GM19455 (cell line): ENCODE measurements around the gene LONP1.
A peak's percentile ranks its signal among the peaks of the same experiment; 100 is the strongest.
"Not testable (repeated sequence)": the region's sequence is repeated elsewhere in the genome, so short reads cannot be mapped to it uniquely, and the experiment has no call there.

Experiments
- ATAC-seq: cut with Tn5 transposase; IDR thresholded peaks from one replicate; pipeline ENCODE4 v1.9.1; 2021; ENCODE audit not compliant: unreplicated experiment

The LONP1 gene

DNA sequence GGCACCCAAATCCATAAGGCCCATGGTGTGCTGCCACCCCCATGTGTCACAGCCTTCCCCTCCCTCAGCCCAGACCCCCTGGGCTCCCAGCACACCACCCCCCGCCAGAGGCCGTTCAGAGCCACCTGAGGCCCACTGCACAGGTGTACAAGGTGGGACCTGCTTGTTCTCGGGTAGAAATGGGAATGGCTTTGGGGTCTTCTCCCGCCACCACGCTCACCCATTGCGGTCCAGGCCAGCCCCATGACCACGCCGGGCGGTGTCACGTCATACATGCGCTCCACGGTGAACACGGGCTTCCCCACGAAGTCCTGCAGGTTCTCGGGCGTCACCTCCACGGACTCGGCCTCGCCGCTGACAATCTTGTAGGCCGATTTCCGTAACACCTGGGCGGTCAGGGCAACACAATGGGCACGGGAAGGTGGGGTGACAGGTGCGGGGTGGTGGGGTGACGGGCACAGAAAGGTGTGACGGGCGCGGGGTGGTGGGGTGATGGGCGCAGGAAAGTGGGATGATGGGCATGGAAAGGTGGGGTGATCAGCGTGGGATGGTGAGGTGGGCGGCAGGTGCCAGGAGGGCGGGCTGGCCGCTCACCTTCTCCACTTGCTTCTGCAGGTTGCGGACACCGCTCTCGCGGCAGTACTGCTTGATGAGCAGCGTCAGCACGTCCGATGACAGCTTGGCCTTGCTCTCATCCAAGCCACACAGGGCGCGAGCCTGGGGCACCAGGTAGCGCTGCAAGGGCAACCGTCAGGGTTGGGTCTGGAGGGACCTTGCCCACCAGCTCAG, 25.6 kb downstream of the LONP1 start:
- no peak for ATAC-seq

GRCh38 chr19:5693195-5694166, 26.5 kb downstream of the LONP1 start:
- no peak for ATAC-seq

- ATAC-seq: no peak
Measured at GRCh38 chr19:5692723-5693194, 27.2 kb downstream of the LONP1 start.

DNA sequence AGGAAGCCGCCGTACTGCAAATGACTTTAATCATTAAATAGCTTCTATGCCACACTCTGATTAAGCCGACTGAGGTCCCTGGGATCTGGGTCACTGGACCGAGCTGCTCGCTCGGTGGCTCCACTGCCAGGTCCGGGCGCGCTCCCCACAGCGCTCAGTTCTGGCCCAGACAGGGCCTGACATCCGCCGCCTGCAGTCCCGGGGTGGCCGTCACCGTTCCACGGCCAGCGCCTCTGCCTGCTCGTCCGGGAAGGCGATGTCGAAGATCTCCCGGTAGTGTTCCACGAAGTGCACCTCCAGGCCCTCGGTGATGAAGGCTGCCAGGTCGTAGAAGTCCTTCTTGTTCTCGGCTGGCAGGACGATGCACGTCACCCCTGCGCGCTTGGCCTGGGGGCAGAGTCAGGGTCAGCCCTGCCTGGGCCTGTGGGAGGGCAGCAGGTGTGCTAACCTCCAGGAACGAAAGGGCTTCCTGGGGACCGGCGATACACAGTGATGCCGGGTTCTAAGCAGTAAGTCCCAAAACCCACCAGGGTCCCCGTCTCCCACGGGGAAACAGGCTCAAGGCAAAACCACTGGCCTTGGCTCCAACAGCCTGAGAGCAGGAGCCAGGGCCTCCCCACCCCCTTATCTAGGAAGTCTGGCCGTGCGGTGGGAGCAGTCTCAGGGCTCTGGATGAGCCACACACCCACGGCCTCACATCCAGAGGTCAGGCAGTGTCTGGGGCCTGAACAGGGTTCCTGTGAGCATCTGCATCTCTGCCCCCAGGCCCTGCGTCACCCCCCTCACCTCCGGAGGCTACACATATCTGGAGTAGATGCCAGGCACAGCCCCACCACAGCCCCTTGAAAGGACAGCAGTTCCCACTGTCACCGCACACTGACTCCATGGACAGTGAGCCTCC, 27.9 kb downstream of the LONP1 start:
- ATAC-seq: no peak

DNA sequence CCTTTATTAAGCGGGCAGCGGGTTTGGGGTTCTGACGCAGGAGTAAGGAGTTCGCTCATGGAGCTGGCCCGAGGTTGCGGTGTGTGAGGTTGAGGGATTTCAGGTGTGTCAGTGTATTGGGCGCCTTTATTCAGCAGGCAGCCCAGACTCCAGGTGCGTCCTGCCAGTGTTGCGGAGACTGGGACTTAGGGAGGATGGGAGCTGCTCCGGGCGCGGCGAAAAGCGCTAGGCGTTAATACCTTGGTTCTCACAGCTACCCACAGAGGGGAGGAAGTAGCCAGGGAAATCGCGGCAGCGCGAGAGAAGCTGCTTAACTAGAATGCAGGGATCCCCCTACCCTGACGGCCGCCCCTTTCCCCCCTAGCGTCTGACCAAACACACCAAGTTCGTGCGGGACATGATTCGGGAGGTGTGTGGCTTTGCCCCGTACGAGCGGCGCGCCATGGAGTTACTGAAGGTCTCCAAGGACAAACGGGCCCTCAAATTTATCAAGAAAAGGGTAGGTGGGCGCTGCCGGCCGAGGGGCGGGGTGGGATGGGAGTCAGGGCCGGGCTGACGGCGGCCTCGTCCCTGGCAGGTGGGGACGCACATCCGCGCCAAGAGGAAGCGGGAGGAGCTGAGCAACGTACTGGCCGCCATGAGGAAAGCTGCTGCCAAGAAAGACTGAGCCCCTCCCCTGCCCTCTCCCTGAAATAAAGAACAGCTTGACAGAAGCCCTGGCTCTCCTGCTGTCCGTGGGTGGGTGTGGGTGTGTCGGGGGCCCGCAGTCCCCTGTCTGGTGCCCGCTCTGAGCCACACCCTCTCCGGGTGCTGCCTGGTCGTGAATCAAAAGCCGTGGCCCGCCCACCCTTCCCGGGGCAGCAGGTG, 28.8 kb downstream of the LONP1 start:
- no peak for ATAC-seq

DNA sequence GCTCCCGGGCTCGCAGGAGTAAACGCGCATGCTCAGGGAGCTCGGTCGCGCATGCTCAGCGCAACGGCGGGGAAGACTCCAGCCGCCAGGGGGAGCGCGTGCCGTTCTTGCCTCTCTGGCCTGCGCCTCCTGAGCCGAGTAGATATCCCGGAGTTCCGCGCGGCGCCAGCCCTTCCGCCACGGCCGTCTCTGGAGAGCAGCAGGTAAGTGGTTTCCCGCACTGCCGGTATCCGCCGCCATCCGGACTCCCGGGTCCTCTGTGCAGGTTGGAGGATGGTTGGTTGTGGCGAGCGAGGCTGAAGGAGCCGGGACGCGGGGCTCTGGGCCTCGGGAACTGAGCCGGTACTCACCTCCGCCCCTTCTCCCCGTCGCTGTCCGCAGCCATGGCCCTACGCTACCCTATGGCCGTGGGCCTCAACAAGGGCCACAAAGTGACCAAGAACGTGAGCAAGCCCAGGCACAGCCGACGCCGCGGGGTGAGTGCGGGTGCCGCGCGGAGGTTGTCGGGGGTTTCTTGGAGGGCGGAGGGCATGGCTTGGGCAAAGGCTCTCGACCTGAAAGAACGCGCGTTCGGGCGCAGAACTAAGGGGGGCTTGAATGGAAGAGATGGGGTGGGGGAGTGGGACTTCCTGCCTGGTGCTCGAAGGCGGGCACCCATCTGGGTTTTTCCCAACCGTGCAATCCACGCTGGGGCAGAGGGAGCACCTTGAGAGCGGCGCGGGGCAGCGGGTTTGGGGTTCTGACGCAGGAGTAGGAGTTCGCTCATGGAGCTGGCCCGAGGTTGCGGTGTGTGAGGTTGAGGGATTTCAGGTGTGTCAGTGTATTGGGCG, 29.6 kb downstream of the LONP1 start, which contains the start of gene RPL36:
Gene RPL36 (plus strand): TSS at position 171 of the 830 bp plus-strand sequence. CDS start 213 bp downstream, at position 384.
- ATAC-seq: no peak

DNA sequence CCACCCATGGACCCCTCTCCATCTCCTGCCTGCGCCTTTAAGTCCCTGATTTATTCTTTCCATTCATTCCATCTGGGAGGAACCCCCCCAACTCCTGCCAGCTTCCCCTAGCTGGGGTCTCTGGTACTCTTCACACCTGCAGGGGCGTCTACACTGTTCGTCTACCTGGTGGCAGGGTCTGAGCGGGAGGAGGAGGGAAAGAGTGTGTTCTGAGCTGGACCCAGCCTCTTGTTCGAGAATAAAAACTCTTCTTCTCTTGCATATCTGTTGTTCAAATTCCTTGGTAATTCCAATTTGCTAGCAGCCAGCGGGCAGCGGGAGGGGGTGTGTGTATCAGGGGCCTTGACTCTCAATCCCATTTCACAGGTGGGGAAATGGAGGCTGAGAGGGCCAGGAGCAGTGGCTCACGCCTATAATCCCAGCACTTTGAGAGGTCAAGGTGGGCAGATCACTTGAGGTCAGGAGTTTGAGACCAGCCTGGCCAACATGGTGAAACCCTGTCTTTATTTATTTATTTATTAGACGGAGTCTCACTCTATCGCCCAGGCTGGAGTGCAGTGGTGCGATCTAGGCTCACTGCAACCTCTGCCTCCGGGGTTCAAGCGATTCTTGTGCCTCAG, 31.6 kb downstream of the LONP1 start:
- not testable (repeated sequence) for ATAC-seq

GRCh38 chr19:5687360-5688198, 32.4 kb downstream of the LONP1 start:
- ATAC-seq: no peak

DNA sequence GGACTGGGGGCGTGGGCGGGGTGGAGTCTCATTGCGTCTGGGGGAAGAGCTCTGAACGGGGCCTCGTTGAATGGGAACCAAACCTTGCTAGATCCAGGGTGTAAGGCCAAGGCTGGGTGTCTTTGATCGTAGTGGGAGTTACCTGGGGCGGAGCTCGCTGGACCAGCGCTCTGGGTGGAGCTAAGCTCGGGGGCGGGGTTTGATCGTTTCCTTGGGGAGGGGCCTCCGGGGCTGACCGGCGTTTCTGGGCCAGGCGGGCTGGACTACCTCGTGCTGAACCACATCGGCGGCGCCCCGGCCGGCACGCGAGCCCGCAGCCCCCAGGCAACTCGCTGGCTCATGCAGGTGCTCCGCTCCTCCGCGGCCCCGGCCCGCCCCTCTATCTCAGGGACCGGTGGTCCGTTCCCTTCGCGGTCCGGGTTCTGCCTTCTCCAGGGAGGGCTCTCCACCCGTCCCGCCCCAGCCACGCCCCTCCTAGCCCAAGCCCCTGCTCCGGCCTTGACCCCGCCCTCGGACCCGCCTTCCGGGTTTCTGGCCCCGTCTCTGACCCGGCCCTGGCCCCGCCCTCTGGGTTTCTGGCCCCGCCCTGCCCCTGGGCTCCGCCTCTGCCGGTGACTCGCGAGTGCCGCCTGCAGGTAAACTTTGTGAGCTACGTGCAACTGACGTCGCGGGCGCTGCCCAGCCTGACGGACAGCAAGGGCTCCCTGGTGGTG, 33.1 kb downstream of the LONP1 start:
- peak; percentile 44 for ATAC-seq

- no peak for ATAC-seq
Measured at GRCh38 chr19:5686326-5686646, 33.7 kb downstream of the LONP1 start.

GRCh38 chr19:5684694-5685430, 35.1 kb downstream of the LONP1 start:
- no peak for ATAC-seq

GRCh38 chr19:5683177-5683886, 36.6 kb downstream of the LONP1 start:
- ATAC-seq: no peak

DNA sequence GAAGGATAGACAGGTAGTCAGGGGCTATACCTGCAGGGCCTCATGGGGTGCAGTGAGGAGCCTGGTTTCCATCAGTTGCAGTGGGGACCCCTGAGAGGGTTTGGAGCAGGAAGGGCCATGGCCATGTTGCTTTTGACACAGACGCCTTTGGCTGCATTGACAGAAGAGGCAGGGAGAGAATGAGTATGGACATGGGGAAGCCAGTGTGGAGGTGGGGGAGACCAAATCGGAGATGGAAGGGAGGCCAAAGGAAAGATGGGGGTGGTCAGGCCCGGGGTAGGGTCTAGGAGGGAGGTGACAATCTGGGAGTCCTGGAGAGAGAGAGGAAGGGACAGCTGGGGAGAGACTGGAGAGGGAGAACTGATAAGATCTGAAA, 37.9 kb downstream of the LONP1 start:
- no peak for ATAC-seq

DNA sequence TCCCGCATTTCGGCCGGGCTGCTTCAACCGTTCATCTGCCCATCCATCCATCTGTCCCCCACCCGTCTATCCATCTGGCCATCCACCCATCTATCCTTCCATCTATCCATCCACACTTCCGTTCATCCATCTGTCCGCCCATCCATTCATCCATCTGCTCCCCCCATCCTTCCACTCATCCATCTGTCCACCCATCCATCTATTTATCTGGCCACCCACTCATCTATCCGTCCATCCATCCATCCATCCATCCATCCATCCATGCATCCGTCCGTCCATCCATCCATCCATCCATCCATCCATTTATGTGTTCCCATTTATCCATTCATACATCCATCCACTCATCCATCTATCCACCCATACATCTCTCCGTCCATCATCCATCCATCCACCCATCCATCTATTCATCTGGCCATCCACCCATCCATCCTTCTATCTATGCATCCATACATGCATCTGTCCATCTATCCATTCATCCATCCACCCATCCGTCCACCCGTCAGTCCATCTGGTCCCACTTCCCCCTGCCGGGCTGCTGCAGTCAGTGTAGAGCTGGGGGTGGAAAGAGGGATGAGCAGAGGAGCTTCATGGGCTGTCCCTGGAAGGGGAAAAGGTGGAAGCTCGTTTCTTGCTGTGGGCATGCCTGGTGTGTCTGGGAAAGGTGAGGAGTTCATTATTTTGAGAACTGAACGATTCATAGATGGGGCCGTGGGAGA, 38.4 kb downstream of the LONP1 start:
- no peak for ATAC-seq
